HG02571 (cell line): Measurements from ENCODE around the gene SYNE4.
"Not testable (repeated sequence)": the region's sequence is repeated elsewhere in the genome, so short reads cannot be mapped to it uniquely, and the experiment has no call there.

Experiments used
- ATAC-seq: cut with Tn5 transposase; IDR thresholded peaks from one replicate; pipeline ENCODE4 v1.9.1; 2021; ENCODE audit warnings: mild to moderate bottlenecking, moderate library complexity; ENCODE audit not compliant: unreplicated experiment

SYNE4 gene

GRCh38 chr19:35957411-35957810 is 51.2 kb downstream of the SYNE4 start:
- ATAC-seq = not testable (repeated sequence)

- no peak for ATAC-seq
Measured at GRCh38 chr19:35955881-35956634, 52.6 kb downstream of the SYNE4 start.
